IMR-90 (cell line): ENCODE results near the gene SAMD10. TPM values are rescaled to one million over a fixed set of nuclear protein-coding genes. Genes with fewer than 3 reads are reported as not detected.

Experiments used
- ATAC-seq: fragments of 200-7000 bp; cut with Tn5 transposase; 2 replicates; pipeline ENCODE4 v1.9.1; 2020; ENCODE audit warnings: low read depth, mild to moderate bottlenecking, moderate library complexity
- BruUV-seq: library from RNA; stranded (reverse); fragments of 400-500 nt; replicated peaks from 2 replicates; lab custom pipeline; 2021; lab: Mats Ljungman, UMichigan
- CTCF ChIA-PET: fragments of 300-600 bp; formaldehyde crosslinking; extraction: SDS; loops from one replicate; lab custom pipeline; 2021; ENCODE audit warnings: antibody characterized with exemption; lab: Yijun Ruan, JAX
- POLR2A ChIA-PET: fragments of 300-600 bp; sonication (Branson Sonifier 250); formaldehyde crosslinking; loops from one replicate; lab custom pipeline; 2022; ENCODE audit warnings: antibody characterized with exemption; ENCODE audit not compliant: unreplicated experiment; lab: Charles Lee
- DNase-seq: peaks from one replicate; pipeline ENCODE4 v3.0.0; 2013
- H2AFZ ChIP-seq: replicated peaks from 2 replicates; pipeline ENCODE3; 2013; ENCODE audit warnings: low read length, mild to moderate bottlenecking; ENCODE audit not compliant: poor library complexity
- H2AK5ac ChIP-seq: 2 replicates; pipeline ENCODE4 v1.6.1; 2013; ENCODE audit warnings: low read depth, low read length, inconsistent platforms
- H2AK9ac ChIP-seq: replicated peaks from 2 replicates; pipeline ENCODE3; 2013; ENCODE audit warnings: mild to moderate bottlenecking, low read depth, low read length, moderate library complexity; ENCODE audit not compliant: poor library complexity
- H2BK120ac ChIP-seq: 2 replicates; pipeline ENCODE4 v1.6.1; 2013; ENCODE audit warnings: low read depth, low read length, inconsistent platforms
- H2BK15ac ChIP-seq: 3 replicates; pipeline ENCODE4 v1.6.1; 2013; ENCODE audit warnings: low read depth, low read length, inconsistent platforms
- H2BK20ac ChIP-seq: 2 replicates; pipeline ENCODE4 v1.6.1; 2013; ENCODE audit warnings: low read depth, mild to moderate bottlenecking, inconsistent platforms, low read length, moderate library complexity
- H2BK5ac ChIP-seq: 2 replicates; pipeline ENCODE4 v1.6.1; 2013; ENCODE audit warnings: mild to moderate bottlenecking, low read depth, low read length, inconsistent platforms; ENCODE audit not compliant: poor library complexity, severe bottlenecking
- H3K14ac ChIP-seq: replicated peaks from 2 replicates; pipeline ENCODE4 v1.6.1; 2013; ENCODE audit warnings: low read depth, low read length, inconsistent platforms
- H3K18ac ChIP-seq: 2 replicates; pipeline ENCODE4 v1.6.1; 2013; ENCODE audit warnings: low read depth, low read length, control low read depth
- H3K23ac ChIP-seq: 2 replicates; pipeline ENCODE4 v1.6.1; 2013; ENCODE audit warnings: low read depth, low read length, inconsistent platforms
- H3K27ac ChIP-seq: 2 replicates; pipeline ENCODE4 v1.5.1; 2013; ENCODE audit warnings: mild to moderate bottlenecking, control low read depth, low read length; ENCODE audit not compliant: insufficient read depth
- H3K27me3 ChIP-seq: 2 replicates; pipeline ENCODE4 v1.6.1; 2013; ENCODE audit warnings: low read length; ENCODE audit not compliant: control insufficient read depth, insufficient read depth
- H3K36me3 ChIP-seq: 2 replicates; pipeline ENCODE4 v1.6.1; 2013; ENCODE audit warnings: low read length, mixed read lengths; ENCODE audit not compliant: control insufficient read depth, insufficient read depth
- H3K4ac ChIP-seq: 2 replicates; pipeline ENCODE4 v1.6.1; 2013; ENCODE audit warnings: low read depth, low read length, inconsistent platforms
- H3K4me1 ChIP-seq: 2 replicates; pipeline ENCODE4 v1.6.1; 2013; ENCODE audit warnings: low read length, mixed read lengths; ENCODE audit not compliant: control insufficient read depth, insufficient read depth
- H3K4me2 ChIP-seq: 2 replicates; pipeline ENCODE4 v1.6.1; 2013; ENCODE audit warnings: low read depth, mild to moderate bottlenecking, control low read depth, low read length, moderate library complexity
- H3K4me3 ChIP-seq: 2 replicates; pipeline ENCODE4 v1.5.1; 2013; ENCODE audit warnings: low read depth, mild to moderate bottlenecking, control low read depth, low read length, moderate library complexity; ENCODE audit not compliant: insufficient read depth
- H3K56ac ChIP-seq: 2 replicates; pipeline ENCODE4 v1.6.1; 2013; ENCODE audit warnings: low read length, inconsistent platforms; ENCODE audit not compliant: insufficient read depth; ENCODE audit errors: extremely low read depth
- H3K79me1 ChIP-seq, 2 experiments: 2 replicates each; pipeline ENCODE4 v1.6.1; 2013; ENCODE audit warnings: low read length in 2 of 2, inconsistent platforms in 1 of 2, low read depth in 1 of 2
- H3K9ac ChIP-seq: 2 replicates; pipeline ENCODE4 v1.6.1; 2013; ENCODE audit warnings: low read depth, low read length, control low read depth
- H3K9me1 ChIP-seq: 2 replicates; pipeline ENCODE4 v1.6.1; 2013; ENCODE audit warnings: low read length, inconsistent platforms; ENCODE audit not compliant: insufficient read depth
- H3K9me3 ChIP-seq: 2 replicates; pipeline ENCODE4 v1.6.1; 2013; ENCODE audit warnings: low read length; ENCODE audit not compliant: control insufficient read depth, insufficient read depth
- H4K20me1 ChIP-seq: 2 replicates; pipeline ENCODE4 v1.6.1; 2013; ENCODE audit warnings: low read length, inconsistent platforms; ENCODE audit not compliant: insufficient read depth
- H4K5ac ChIP-seq: 2 replicates; pipeline ENCODE4 v1.6.1; 2013; ENCODE audit warnings: mild to moderate bottlenecking, low read depth, low read length, control low read depth
- H4K8ac ChIP-seq, 2 experiments: 2 replicates each; pipeline ENCODE4 v1.6.1; 2013; ENCODE audit warnings: low read depth in 2 of 2, low read length in 2 of 2, control low read depth in 1 of 2, inconsistent platforms in 1 of 2
- H4K91ac ChIP-seq: 2 replicates; pipeline ENCODE4 v1.6.1; 2013; ENCODE audit warnings: low read depth, low read length, inconsistent platforms; ENCODE audit not compliant: insufficient read depth
- BHLHE40 ChIP-seq: fragments of 150-350 bp; IDR thresholded peaks from 2 replicates; pipeline ENCODE4 v1.6.1; 2016; ENCODE audit warnings: mild to moderate bottlenecking, low read depth, low read length
- CTCF ChIP-seq: conservative IDR thresholded peaks from 2 replicates; pipeline ENCODE4 v1.5.1; 2012; ENCODE audit warnings: mild to moderate bottlenecking, low read depth, low read length, improper control_type of control experiment
- MAZ ChIP-seq: IDR thresholded peaks from 2 replicates; pipeline ENCODE4 v1.6.1; 2012; ENCODE audit warnings: low read depth, mild to moderate bottlenecking, low read length, improper control_type of control experiment, moderate library complexity, borderline replicate concordance
- RCOR1 ChIP-seq: IDR thresholded peaks from 2 replicates; pipeline ENCODE4 v1.6.1; 2012; ENCODE audit warnings: mild to moderate bottlenecking, low read length, improper control_type of control experiment; ENCODE audit not compliant: insufficient replicate concordance
- RFX5 ChIP-seq: IDR thresholded peaks from 2 replicates; pipeline ENCODE4 v1.8.0; 2012; ENCODE audit warnings: low read depth, mild to moderate bottlenecking, low read length, moderate library complexity
- WGBS, 2 experiments: methylation state at CpG; one replicate each; pipeline versions ENCODE4 v1.1.5 to v1.1.7; 2013; ENCODE audit warnings: missing lambda C conversion rate in 2 of 2; ENCODE audit not compliant: insufficient read length in 1 of 2; ENCODE audit errors: extremely low coverage in 2 of 2; 5-methylcytosine and 5-hydroxymethylcytosine counted together
- dilution Hi-C: fragments of 300-500 bp; cut with HindIII; formaldehyde crosslinking; loops from one replicate; pipeline ENCODE4 v1.14.3; 2018; ENCODE audit warnings: low sequenced_read_pairs; ENCODE audit not compliant: unreplicated experiment
- in situ Hi-C: fragments of 300-500 bp; cut with MboI; formaldehyde crosslinking; loops from 3 replicates; pipeline ENCODE4 v1.14.3; 2019; ENCODE audit warnings: low sequenced_read_pairs, inconsistent platforms, mixed read lengths
- intact Hi-C: fragments of 100-400 bp; cut with micrococcal nuclease; formaldehyde crosslinking; loops from 2 replicates; pipeline ENCODE4 v1.10.0; 2022
- polyA plus RNA-seq, 3 experiments: library from polyadenylated mRNA; depleted of rRNA; stranded (reverse); fragments of >200 nt; gene quantifications; 2 replicates each; pipeline ENCODE4 v1.2.3, GENCODE V29; 2012; ENCODE audit warnings: low replicate concordance in 1 of 3
- total RNA-seq: library from RNA; depleted of rRNA; stranded (reverse); fragments of >200 nt; gene quantifications from 2 replicates; pipeline ENCODE4 v1.2.3, GENCODE V29; 2012

SAMD10 gene
- total and polyA plus RNA-seq, 2 of the 4 experiments (the other 2 are of a cell fraction) = 0.54 to 4.1 TPM

DNA sequence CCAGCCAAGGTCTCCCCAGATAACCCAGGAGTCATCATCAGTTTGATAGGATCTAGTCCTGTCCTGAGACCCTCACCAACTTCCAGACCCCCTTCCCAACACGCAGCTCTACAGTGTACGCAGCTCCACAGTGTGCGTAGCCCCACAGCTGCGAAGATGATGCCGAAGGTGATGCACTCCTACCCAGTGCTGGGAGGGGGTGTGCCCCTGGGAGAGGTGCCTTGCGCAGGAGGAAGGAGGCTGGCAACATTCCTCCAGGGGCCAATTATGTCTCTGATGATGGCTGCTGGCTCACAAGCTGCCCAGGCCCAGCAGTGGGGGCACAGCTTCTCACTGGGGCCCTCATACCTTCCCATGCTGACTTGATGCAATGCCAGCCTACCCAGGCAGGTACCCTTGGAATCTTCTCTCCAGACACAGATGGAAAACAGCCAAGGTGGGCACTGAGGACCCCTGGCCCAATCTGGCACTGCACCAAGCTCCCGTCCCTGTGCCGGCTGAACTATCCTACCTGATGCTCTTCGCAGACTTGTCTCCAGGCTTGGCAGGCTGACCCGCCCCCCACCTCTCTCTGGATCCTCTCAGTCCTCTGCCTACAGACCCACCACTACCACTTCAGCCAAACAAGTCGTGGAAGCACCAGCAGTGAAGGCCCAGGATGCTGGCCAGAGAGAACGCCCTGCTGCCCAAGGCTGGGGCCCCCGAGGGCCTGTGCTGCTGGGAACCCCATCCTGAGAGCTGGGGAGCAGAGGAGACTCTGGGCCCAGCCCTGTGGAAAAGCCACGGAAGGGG, 11.1 kb downstream of the SAMD10 start:
- Histone ChIP-seq H4K5ac (no peak overlapping the region), H3K4me2 (peak overlapping the region; percentile 83; the same call in 1 of the 2 replicates), H3K4ac (no peak overlapping the region), H3K36me3 (peaks cover 31% of the 10 kb centered on the region), H3K9me1 (peaks cover 3% of the 10 kb centered on the region; the same call in 1 of the 2 replicates), H2BK20ac (no peak overlapping the region), H2BK15ac (no peak overlapping the region), H2AFZ (no peak overlapping the region), H3K18ac (no peak overlapping the region), H2BK120ac (no peak overlapping the region), H3K27me3 (no peaks in the 10 kb centered on the region), H3K56ac (no peak overlapping the region), H4K8ac (peak overlapping the region; percentile 47 to 64; a peak in 1 of 4 replicates), H3K79me1 (peaks cover 12 to 25% of the 10 kb centered on the region in 2 experiments; a peak in 3 of 4 replicates), H3K4me3 (peak overlapping the region; percentile 92), H3K9ac (peak overlapping the region; percentile 59), H3K27ac (peak overlapping the region; percentile 18; the same call in 1 of the 2 replicates), H3K23ac (peak overlapping the region; percentile 80), H2BK5ac (no peak overlapping the region), H3K9me3 (no peaks in the 10 kb centered on the region), H4K91ac (no peak overlapping the region), H4K20me1 (no peaks in the 10 kb centered on the region), H3K4me1 (peaks cover 7% of the 10 kb centered on the region), H3K14ac (no peak overlapping the region), H2AK9ac (peak overlapping the region; percentile 99), H2AK5ac (peak overlapping the region; percentile 27; the same call in 1 of the 2 replicates)
- intact Hi-C loops = no loop called here
- no peak for DNase-seq
- no peak for ATAC-seq
- TF ChIP-seq BHLHE40 (no peak), MAZ (no peak), RFX5 (no peak), RCOR1 (no peak), CTCF (no peak)
- BruUV-seq = no TSS peak
- in situ Hi-C loops = no loop called here
- WGBS, 2 experiments = 68% methylated on average over 5 of the region's 14 CpGs; no CpG with 5 or more reads in 1 of the 2 experiments
- dilution Hi-C loops = no loop called here
- POLR2A ChIA-PET = interaction anchor here (0.6 kb wide), 1 partner anchor 12 kb away, joined by 3 read pairs; no protein-coding TSS in a partner anchor
- CTCF ChIA-PET = no interaction called here
